ENCODE results near the gene MAB21L3. TPM values are rescaled to one million over a fixed set of nuclear protein-coding genes. Genes with fewer than 3 reads are reported as not detected.
A peak's percentile ranks its signal among the peaks of the same experiment; 100 is the strongest.

The MAB21L3 gene
- total RNA-seq, 3 donors from 2014 or later: 1.7 to 6.4 (median 4.7) TPM

GRCh38 chr1:116111524-116112021 lies 374 bp downstream of the MAB21L3 start:
- DNase-seq (peak in 2 of 3 donors; percentile 66 to 70), ATAC-seq (peak; percentile 79)
- Histone ChIP-seq H3K4me3 (no peak overlapping the region), H3K9me3 (no peaks in the 10 kb centered on the region), H3K36me3 (ENCODE audit: low read depth) (no peaks in the 10 kb centered on the region), H3K4me1 (ENCODE audit: low read depth) (peaks cover 16% of the 10 kb centered on the region)
- TF ChIP-seq CTCF (IDR thresholded peaks at IDR 0.05): no peak
- intact Hi-C loops (cut with DNase I, micrococcal nuclease): no loop called here

DNA sequence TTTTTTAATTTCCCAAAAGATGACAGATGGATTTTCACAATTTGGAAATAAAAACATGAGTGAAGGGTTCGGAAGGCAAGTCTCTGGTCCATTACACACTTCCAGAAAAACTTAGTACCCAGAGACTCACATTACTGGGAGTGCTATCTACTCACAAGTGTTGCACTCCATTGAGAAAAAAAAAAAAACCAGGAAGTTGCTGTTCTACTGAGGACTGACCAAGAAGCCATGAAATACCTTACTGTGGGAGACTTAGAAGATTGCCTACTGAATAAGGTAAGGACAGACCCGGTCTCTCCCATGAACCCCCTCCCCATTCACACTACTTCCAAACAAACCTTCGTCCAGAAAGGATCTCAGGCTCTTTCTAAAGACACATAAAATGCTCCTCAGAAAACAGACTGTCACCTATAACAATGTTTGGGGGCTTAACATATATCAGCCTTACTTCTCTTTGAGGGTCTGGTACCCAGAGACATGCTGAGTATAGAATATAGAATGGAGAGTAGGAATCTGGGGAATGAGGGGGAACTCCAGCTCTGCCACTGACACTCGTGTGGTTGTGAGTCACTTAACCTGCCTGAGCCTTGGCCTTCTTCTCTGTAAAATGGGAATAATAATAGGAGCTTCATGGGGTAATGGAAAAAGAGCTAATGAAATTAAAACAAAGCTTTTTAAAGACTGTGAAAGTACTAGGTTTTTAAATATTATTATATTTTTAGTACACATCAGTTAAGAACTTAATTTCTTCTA lies 1.4 kb downstream of the MAB21L3 start:
- ATAC-seq (no peak), DNase-seq (no peak)
- Histone ChIP-seq H3K9me3 (no peaks in the 10 kb centered on the region), H3K4me1 (ENCODE audit: low read depth) (peaks cover 16% of the 10 kb centered on the region), H3K36me3 (ENCODE audit: low read depth) (no peaks in the 10 kb centered on the region), H3K4me3 (no peak overlapping the region)
- no peak for TF ChIP-seq CTCF (IDR thresholded peaks at IDR 0.05)
- intact Hi-C loops (cut with DNase I, micrococcal nuclease): no loop called here

DNA sequence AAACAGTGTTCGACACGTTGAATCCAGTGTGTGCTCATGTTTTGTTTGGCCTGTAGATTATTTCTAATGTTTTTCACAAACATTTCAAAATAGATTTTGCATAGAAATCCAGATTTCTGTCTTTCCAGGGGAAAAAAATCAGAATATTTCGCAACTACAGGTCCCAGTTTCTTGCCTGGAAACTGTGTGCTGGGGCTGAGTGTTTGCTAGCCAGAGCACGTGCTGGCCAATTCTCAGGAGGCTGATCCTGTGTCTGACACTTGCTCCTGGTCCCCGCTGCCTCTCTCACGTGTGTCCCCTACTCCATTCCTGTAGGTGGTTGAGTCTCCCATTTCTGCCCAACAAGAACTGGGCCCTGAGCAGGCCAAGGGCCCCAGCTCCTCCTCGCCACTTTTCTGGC lies 2.4 kb downstream of the MAB21L3 start:
- ATAC-seq (no peak), DNase-seq (no peak)
- intact Hi-C loops (cut with DNase I, micrococcal nuclease): no loop called here
- Histone ChIP-seq H3K4me3 (no peak overlapping the region), H3K9me3 (no peaks in the 10 kb centered on the region), H3K36me3 (ENCODE audit: low read depth) (no peaks in the 10 kb centered on the region), H3K4me1 (ENCODE audit: low read depth) (peaks cover 16% of the 10 kb centered on the region)
- TF ChIP-seq CTCF (IDR thresholded peaks at IDR 0.05): no peak

- Histone ChIP-seq H3K36me3 (ENCODE audit: low read depth) (no peaks in the 10 kb centered on the region), H3K9me3 (no peaks in the 10 kb centered on the region), H3K4me1 (ENCODE audit: low read depth) (peaks cover 11% of the 10 kb centered on the region), H3K4me3 (no peak overlapping the region)
- no peak for ATAC-seq
- intact Hi-C loops (cut with DNase I, micrococcal nuclease): no loop called here
- no peak for TF ChIP-seq CTCF (IDR thresholded peaks at IDR 0.05)
- no peak for DNase-seq
Measured at GRCh38 chr1:116115476-116116439, 4.6 kb downstream of the MAB21L3 start.

GRCh38 chr1:116118471-116118870 lies 7.3 kb downstream of the MAB21L3 start:
- Histone ChIP-seq H3K9me3 (no peaks in the 10 kb centered on the region), H3K4me1 (ENCODE audit: low read depth) (no peaks in the 10 kb centered on the region), H3K36me3 (ENCODE audit: low read depth) (no peaks in the 10 kb centered on the region), H3K4me3 (no peak overlapping the region)
- DNase-seq: no peak
- TF ChIP-seq CTCF (IDR thresholded peaks at IDR 0.05): no peak
- ATAC-seq: no peak
- intact Hi-C loops (cut with DNase I, micrococcal nuclease): no loop called here

All from mucosa of descending colon (tissue), 3 donors.